ENCODE measurements around the gene TMEM178A. TPM values are rescaled to one million over a fixed set of nuclear protein-coding genes. Genes with fewer than 3 reads are reported as not detected.

TMEM178A gene
- total and polyA plus RNA-seq, 2 of the 8 experiments (the other 6 are each of a cell fraction or from before 2014, with no cell fraction given), result 11.2 to 14.9 TPM

DNA sequence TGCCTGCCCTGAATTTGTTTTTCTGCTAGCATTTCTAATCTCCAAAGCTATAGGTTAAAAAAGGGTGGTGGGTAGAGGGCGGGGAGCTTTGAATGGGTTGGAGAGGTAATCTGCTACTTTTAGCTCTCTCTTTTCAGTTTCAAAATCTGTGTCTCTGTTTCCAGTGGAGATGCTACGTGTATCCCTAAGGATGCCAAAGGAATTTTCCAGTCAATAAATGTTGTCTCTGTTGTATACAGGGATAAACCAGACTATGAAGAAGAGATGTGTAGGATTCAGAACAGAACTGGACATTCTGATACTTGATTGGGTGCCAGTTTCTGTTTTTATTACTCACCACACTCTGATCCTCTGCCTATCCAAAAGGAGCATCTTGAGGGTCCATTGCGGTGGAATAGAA lies 50.1 kb downstream of the TMEM178A start:
- no peak overlapping the region for H3K9ac ChIP-seq (replicated peaks in 1 of 4; ENCODE audit: extremely low read depth in 1 of 4, low read depth in 3 of 4, low read length in 3 of 4)
- H4K91ac ChIP-seq (replicated peaks; ENCODE audit: insufficient read length, low read length), result no peak overlapping the region
- H3K4me1 ChIP-seq (replicated peaks in 1 of 4; ENCODE audit: control insufficient read depth in 3 of 4, insufficient read depth in 4 of 4, low read length in 3 of 4), result peaks cover 0 to 2% (median 0%) of the 10 kb centered on the region in 4 experiments; a peak in 1 of 7 replicates
- H4K5ac ChIP-seq (ENCODE audit: insufficient read length, low read depth, low read length), result no peak overlapping the region
- H2BK5ac ChIP-seq (ENCODE audit: low read depth, low read length), result no peak overlapping the region
- no peak overlapping the region for H3K56ac ChIP-seq (replicated peaks; ENCODE audit: insufficient read length, low read depth, low read length)
- no peak overlapping the region for H3K23ac ChIP-seq (ENCODE audit: insufficient read length)
- POLR2A ChIA-PET (ENCODE audit: partially characterized antibody), result no interaction called here
- H3K18ac ChIP-seq (ENCODE audit: extremely low read depth, low read length), result no peak overlapping the region
- H3K4me2 ChIP-seq (ENCODE audit: insufficient read depth in 1 of 2, low read depth in 2 of 2, low read length in 2 of 2), result no peak overlapping the region
- no peaks in the 10 kb centered on the region for H3K79me1 ChIP-seq (ENCODE audit: low read depth, low read length)
- H3K4ac ChIP-seq (replicated peaks; ENCODE audit: insufficient read length, low read depth, low read length), result no peak overlapping the region
- no peak overlapping the region for H3K14ac ChIP-seq (ENCODE audit: insufficient read length)
- DNase-seq (ENCODE audit: low read depth in 1 of 2, low spot score in 2 of 2) (no peak), FAIRE-seq (no peak)
- H2AK5ac ChIP-seq (ENCODE audit: low read depth, low read length), result no peak overlapping the region
- no peaks in the 10 kb centered on the region for H4K20me1 ChIP-seq (replicated peaks in 1 of 2; ENCODE audit: control insufficient read depth in 1 of 2, insufficient read depth in 2 of 2, low read length in 2 of 2)
- no peaks in the 10 kb centered on the region for H3K27me3 ChIP-seq (replicated peaks in 1 of 4; ENCODE audit: control insufficient read depth in 3 of 4, extremely low read depth in 1 of 4, insufficient read depth in 3 of 4, low read length in 3 of 4)
- no peaks in the 10 kb centered on the region for H3K9me3 ChIP-seq (ENCODE audit: insufficient read depth in 2 of 2, low read depth in 1 of 2, low read length in 1 of 2)
- no peak overlapping the region for H2AFZ ChIP-seq (ENCODE audit: low read length)
- no peaks in the 10 kb centered on the region; the same call in 1 of the 2 replicates for H3K23me2 ChIP-seq (ENCODE audit: low read depth, low read length)
- H2BK120ac ChIP-seq (replicated peaks; ENCODE audit: low read depth, low read length), result no peak overlapping the region
- H3K27ac ChIP-seq (ENCODE audit: low read depth, low read length), result no peak overlapping the region
- no peak overlapping the region for H4K8ac ChIP-seq (ENCODE audit: extremely low read depth, insufficient read depth, low read length)
- no peaks in the 10 kb centered on the region for H3K36me3 ChIP-seq (ENCODE audit: control insufficient read depth in 2 of 4, insufficient read depth in 4 of 4, low read length in 3 of 4)
- no peaks in the 10 kb centered on the region for H3K79me2 ChIP-seq (ENCODE audit: control insufficient read depth in 1 of 2, insufficient read depth in 2 of 2, low read length in 2 of 2)
- H3K4me3 ChIP-seq (ENCODE audit: extremely low read depth in 1 of 4, insufficient read depth in 2 of 4, low read depth in 3 of 4, low read length in 4 of 4), result no peak overlapping the region
- H2BK20ac ChIP-seq (ENCODE audit: low read length), result no peak overlapping the region
- 84% methylated on average over 3 of the region's 3 CpGs; no CpG with 5 or more reads in 1 of the 2 experiments for WGBS, 2 experiments (ENCODE audit: extremely low coverage in 1 of 2, insufficient coverage in 1 of 2, insufficient read length in 1 of 2, insufficient replicate concordance in 2 of 2, low coverage in 1 of 2, low lambda C conversion rate in 2 of 2, missing lambda C conversion rate in 1 of 2)
- H2BK15ac ChIP-seq (ENCODE audit: low read length), result no peak overlapping the region
- H2BK12ac ChIP-seq (ENCODE audit: low read depth, low read length), result no peak overlapping the region
- CTCF ChIA-PET (ENCODE audit: partially characterized antibody), result interaction anchor here (0.6 to 12.0 kb wide), 3 partner anchors 9 to 642 kb away, joined by 3 to 103 read pairs (median 5); no protein-coding TSS in a partner anchor
- TF ChIP-seq PHF8 (conservative IDR thresholded peaks at IDR 0.05; ENCODE audit: low read depth, low read length) (no peak), SP2 (IDR thresholded peaks at IDR 0.05; ENCODE audit: low read length) (no peak)

Measured in H1 (cell line).